Activated CD4-positive, alpha-beta T cell treated with anti-CD3 and anti-CD28 coated beads, Interleukin-10, Interleukin-2, amounts not matched to agents 100 ng/mL and 50 ng/mL, durations not matched to agents 16 hours and 8 hours (primary cell): Measurements from ENCODE around the gene LXN.
A peak's percentile ranks its signal among the peaks of the same experiment; 100 is the strongest.

Experiments
- DNase-seq: peaks from one replicate; pipeline ENCODE4 v3.0.0-alpha.2; 2020

LXN gene

DNA sequence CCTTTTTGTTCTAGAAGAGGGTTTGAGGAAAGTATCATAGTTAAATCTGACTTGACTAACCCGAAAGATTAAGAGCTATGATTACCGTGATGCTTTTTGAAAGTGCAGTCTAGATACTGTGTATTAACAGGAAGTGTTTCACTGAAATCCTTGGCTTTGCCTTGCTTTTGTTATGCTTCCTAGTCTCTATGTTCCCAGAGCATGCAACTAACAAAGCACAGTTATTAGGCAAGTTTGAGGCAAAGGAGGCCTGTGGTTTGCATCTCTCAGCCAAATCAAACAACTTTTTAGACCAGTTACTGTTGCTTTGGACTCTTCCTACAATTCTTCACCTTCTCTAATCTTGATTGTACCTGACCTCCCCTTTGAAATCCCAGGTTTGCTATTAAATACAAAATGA is 3.9 kb downstream of the LXN start:
- no peak for DNase-seq

DNA sequence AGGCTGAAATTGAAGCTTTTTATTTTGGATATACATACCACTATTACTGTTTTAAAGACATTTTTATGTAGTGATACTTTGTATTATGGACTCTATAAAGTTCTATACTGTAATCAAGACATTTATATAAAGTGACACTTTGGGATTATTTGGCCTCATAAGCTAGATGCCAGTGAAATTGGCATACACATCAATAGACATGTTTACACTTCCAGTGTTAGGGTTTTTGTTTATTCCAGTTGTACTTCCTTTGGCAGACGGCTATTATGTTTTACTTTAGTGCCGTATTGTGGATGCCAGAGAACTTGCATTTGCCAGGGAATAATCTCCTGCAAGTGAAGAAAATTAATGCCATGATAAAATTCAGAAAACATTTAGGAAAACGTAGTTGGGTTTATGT is 6.0 kb downstream of the LXN start:
- no peak for DNase-seq

DNA sequence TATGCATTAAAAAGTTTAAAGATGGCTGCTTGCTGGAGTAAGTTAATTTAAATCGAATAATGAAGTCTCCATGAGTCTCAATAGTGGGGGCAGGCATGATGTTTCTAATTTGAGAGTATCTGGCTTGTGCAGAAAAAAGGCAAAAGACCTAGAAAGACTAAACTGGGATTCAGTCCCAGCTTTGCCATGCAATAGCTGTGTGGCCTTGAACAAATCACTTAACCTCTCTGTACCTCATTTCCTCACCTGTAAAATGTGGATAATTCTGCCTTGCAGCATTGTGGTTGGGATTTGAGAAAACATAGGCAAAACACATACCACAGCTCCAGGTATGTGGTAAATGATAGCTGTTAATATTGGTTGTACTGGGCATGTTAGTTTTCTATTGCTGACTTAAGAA is 8.6 kb downstream of the LXN start:
- DNase-seq, result no peak

DNA sequence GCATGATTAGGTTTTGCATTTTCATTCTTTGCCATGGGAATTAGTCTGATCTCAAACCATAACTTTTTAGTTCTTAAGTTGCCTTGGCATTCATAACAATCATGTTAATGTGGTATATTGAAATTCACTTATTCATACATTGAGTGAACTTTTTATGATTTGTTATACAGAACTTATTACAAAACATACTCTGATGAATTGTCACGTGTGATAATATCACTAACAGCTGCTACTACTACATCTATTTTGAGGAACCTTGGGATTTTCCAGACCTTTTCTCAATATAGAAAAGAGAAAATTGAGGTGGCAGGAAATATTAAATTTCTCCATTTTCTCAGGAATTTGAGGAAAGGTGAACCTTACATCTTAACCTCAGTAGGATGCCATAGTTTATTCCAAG is 9.2 kb downstream of the LXN start:
- no peak for DNase-seq

DNA sequence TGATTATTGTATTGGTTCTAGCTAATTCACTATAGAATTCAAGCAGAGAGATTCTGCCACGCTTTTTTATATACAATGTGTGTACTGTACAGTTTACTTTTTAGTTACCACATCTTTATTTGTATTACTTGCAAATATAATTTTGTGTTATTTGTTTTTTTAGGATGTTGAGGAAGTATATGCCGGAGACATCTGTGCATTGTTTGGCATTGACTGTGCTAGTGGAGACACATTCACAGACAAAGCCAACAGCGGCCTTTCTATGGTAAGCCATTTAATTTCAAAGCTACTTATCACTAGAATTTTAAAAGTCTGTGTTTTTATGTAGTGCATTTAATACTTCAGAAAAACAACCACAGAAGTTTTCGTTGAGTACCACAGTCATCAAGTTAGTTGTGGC is 11.7 kb downstream of the LXN start:
- DNase-seq, result no peak

- peak; percentile 72 for DNase-seq
These were observed 12.8 kb downstream of the LXN start for GRCh38 chr3:158659454-158660237.

DNA sequence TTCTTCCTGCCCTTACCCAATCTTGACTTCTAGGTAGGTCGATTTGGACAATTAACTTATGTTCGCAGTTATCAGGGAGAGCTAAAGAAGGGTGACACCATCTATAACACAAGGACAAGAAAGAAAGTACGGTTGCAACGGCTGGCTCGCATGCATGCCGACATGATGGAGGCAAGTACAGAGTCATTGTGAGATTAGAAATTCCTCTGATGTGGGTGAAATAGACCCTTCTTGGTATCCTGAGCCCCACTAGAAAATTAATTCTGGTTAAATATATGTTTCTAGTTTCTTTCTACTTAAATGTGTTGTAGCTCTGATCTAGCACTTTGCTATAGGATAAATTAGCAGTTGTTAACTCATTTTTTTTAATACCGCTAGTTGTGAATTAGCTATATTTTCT is 13.6 kb downstream of the LXN start:
- DNase-seq, result peak; percentile 47

DNA sequence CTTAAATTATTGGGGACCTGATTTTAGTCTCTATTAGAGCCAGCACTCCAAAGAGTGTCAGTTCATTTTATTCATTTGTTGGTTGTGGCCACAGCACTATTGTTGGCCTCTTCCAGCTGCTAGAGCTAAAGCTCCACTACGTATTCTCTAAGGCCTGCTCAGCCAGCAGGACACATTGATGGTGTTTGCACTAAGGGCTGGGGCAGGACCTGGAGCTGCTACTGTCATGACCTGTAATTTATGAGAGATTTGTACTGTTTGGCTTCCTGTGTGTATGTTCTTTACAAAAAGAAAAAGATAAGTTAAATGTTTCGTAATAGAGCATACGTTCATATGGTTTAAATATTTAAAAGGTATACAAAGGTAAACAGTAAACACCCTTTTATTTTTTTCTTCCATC is 20.0 kb downstream of the LXN start:
- no peak for DNase-seq

DNA sequence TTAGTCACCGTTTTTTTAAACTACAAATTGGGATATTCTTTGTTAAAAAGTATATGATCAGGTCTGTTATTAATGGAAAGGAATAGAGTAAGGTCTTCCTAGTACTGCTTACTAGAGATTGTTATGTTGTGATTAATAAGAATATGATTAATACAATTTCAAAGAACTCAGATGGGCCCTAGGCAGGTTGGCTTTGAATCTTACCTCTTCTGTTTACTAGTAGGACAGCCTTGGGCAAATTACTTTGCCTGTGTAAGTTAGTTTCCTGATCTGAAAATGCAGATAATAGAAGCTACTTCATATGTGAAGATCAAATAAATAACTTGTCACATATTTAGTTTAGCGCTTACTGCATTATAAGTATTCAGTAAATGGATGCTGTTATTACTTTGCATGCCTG is 21.3 kb downstream of the LXN start:
- DNase-seq, result no peak

- DNase-seq, result no peak
These were observed 22.7 kb downstream of the LXN start for GRCh38 chr3:158649791-158650190.

DNA sequence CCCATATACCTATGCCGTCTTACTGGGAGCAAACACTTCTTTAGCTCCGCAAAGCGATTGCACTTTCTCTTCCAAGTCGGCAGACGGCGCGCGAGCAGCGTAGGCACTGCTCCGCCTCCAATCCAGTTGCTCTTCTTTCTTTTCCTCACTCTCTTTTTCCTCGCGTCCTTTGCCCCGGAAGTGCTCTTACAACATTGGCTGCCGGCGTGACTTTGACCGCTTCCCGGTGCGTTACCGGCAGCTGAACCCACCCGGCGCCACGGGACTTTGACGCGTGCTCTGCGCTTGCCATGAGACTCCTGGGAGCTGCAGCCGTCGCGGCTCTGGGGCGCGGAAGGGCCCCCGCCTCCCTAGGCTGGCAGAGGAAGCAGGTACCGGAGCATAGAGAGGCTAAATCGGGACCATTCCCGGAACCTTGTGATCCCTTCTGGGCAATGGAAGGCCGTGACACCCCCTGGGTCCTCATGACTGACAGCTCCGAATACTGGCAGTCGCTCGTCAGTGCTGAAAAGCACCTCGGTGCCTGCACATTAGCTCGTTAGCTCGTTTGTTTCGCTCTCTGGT is 28.0 kb downstream of the LXN start, which contains the start of gene GFM1:
Gene GFM1, plus strand, starts transcription at position 183 of the 564 bp plus-strand sequence. Its CDS starts 108 bp downstream, at position 291.
- DNase-seq, result peak; percentile 94

DNA sequence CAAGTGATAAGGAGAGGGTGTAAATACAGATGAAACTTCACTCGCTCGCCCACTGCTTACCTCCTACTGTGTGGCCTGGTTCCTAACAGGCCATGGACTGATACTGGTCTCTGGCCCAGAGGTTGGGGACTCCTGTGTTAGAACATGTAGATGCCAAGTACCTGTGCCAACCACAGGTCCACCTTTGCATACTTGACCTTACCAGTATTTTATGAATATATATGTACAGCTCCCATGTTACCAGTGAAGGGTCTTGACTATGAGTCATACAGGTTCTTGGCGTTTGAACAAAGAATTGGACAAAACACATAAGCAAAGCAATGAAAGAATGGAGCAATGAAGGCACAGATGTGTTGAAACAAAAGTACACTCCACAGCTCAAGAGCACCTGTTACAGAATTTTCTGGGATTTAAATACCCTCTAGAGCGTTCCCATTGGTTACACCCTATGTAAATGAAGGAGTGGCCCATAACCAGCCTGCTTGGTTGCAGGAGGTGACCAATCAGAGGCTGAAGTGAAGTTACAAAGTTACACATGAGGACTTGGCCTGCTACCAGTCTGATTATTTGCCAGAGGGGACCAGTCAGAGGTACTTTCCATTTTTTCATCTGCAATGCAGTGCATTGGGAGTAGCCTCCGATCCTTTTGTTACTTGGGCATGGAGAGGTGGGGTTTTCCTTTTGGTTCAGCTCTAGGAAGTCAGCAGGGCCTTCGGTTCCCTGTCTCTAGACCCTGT is 29.8 kb downstream of the LXN start:
- DNase-seq, result no peak

GRCh38 chr3:158642005-158642404 is 30.4 kb downstream of the LXN start:
- DNase-seq, result peak; percentile 20

DNA sequence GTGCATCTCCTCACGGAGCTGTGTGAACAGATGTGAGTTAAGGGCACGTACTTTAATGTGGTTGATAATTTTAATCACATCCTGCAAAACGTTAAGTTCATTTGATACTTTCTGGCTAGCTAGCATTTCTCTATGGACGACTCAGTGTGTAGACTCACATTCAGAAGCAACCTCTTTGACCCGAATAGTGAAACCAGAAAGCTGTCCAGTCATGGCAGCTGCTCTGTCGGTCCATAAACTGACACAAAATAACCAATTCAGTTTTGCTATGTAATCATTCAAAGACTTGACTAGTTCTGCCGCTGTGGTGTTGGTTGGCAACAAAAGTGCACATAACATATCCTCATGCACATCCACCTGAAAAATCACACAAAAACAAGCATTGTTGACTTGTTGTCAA is 31.8 kb downstream of the LXN start:
- DNase-seq, result peak; percentile 24

DNA sequence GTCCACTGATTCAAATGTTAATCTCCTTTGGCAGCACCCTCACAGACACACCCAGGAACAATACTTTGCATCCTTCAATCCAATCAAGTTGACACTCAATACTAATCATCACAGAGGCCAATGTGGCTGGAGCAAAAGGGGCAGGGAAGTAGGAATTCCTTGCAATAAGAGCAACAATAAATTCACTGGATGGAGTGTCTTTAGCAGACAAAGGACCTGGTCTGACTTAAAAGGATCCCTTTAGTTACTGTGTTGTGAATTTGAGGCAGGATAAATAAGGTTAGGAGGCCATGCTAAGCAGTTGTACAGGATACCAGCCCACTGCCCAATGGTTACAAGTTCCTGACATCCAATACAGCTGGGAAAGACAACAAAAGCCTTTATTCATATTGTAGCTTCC is 40.5 kb downstream of the LXN start:
- DNase-seq, result no peak

DNA sequence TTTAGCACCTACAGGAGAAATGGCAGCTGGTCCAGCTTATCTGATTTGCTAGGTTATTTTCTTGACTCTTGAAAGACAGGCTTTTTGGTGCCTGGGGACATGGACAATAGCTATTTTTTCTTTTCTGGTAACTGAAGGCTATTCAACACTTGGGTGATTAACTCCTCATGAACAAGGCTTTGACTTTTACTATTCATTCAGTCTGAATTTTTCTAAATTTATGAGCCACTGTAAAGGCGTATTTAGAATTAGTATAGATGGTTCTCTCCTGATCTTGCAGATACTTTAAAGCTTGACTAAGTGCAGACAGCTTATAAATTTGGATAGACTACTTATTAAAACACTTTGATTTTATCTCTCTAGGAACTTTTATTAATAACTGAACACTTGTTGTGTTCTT is 46.6 kb downstream of the LXN start:
- DNase-seq, result no peak

- no peak for DNase-seq
These were observed 54.2 kb downstream of the LXN start for GRCh38 chr3:158617982-158618875.
